Endothelial cell of umbilical vein (primary cell): Measurements from ENCODE around the gene BET1L. TPM values are rescaled to one million over a fixed set of nuclear protein-coding genes. Genes with fewer than 3 reads are reported as not detected.

ENCODE experiments used
- BruUV-seq: library from RNA; stranded (reverse); fragments of 400-500 nt; replicated peaks from 2 replicates; lab custom pipeline; 2021; lab: Mats Ljungman, UMichigan
- CTCF ChIA-PET: fragments of 300-600, 350-600 bp; sonication (Branson Sonifier 250); formaldehyde crosslinking; loops from one replicate; lab custom pipeline; 2021; ENCODE audit warnings: antibody characterized with exemption, inconsistent platforms; lab: Charles Lee
- POLR2A ChIA-PET: fragments of 300-600, 350-600 bp; sonication (Branson Sonifier 250); formaldehyde crosslinking; loops from one replicate; lab custom pipeline; 2021; ENCODE audit warnings: antibody characterized with exemption, inconsistent platforms; lab: Charles Lee
- DNase-seq: peaks from one replicate; pipeline ENCODE4 v3.0.0-alpha.2; 2011; ENCODE audit warnings: low read depth, low spot score
- FAIRE-seq: peaks from 2 replicates; lab custom pipeline; 2011; peaks lifted over from hg19 to GRCh38; lab: Jason Lieb, UNC
- H2AFZ ChIP-seq: 2 replicates; pipeline ENCODE4 v1.6.0; 2012; ENCODE audit warnings: low read depth, low read length, control low read depth, inconsistent platforms
- H3K27ac ChIP-seq: 2 replicates; pipeline ENCODE4 v1.5.1; 2011; ENCODE audit warnings: low read depth, mild to moderate bottlenecking, control low read depth, low read length, moderate library complexity; ENCODE audit not compliant: insufficient read depth
- H3K27me3 ChIP-seq, 2 experiments: 2 replicates each; pipeline versions ENCODE4 v1.6.0 to v1.6.1; 2011; ENCODE audit warnings: low read length in 2 of 2, mixed read lengths in 1 of 2; ENCODE audit not compliant: control insufficient read depth in 2 of 2, insufficient read depth in 2 of 2
- H3K36me3 ChIP-seq, 2 experiments: 2 replicates in 1 of 2; 3 replicates in 1 of 2; pipeline ENCODE4 v1.5.1; 2011; ENCODE audit warnings: low read length in 2 of 2, mild to moderate bottlenecking in 1 of 2, moderate library complexity in 1 of 2; ENCODE audit not compliant: control insufficient read depth in 2 of 2, insufficient read depth in 2 of 2; ENCODE audit errors: extremely low read depth in 1 of 2
- H3K4me1 ChIP-seq: 3 replicates; pipeline ENCODE4 v1.5.1; 2011; ENCODE audit warnings: mild to moderate bottlenecking, low read length; ENCODE audit not compliant: control insufficient read depth, insufficient read depth; ENCODE audit errors: extremely low read depth
- H3K4me2 ChIP-seq: 2 replicates; pipeline ENCODE4 v1.6.1; 2011; ENCODE audit warnings: low read length, control low read depth, mixed read lengths; ENCODE audit not compliant: insufficient read depth
- H3K4me3 ChIP-seq, 3 experiments: fragments of 200-600 bp in 1 of 3; sonication (generic), shearing (Covaris generic) in 1 of 3; replicated peaks in 1 of 3; 2 replicates each; pipeline ENCODE4 v1.5.1; 2011 to 2016; ENCODE audit warnings: control low read depth in 3 of 3, low read length in 3 of 3, mild to moderate bottlenecking in 2 of 3, inconsistent platforms in 1 of 3, low read depth in 1 of 3, moderate library complexity in 1 of 3; ENCODE audit not compliant: insufficient read depth in 1 of 3
- H3K79me2 ChIP-seq: 2 replicates; pipeline ENCODE4 v1.6.0; 2012; ENCODE audit warnings: low read length, inconsistent platforms; ENCODE audit not compliant: control insufficient read depth, insufficient read depth
- H3K9ac ChIP-seq: replicated peaks from 2 replicates; pipeline ENCODE3; 2011; ENCODE audit warnings: low read length, control low read depth; ENCODE audit not compliant: insufficient read depth; ENCODE audit errors: extremely low read depth
- H3K9me1 ChIP-seq: replicated peaks from 3 replicates; pipeline ENCODE4 v1.6.0; 2011; ENCODE audit warnings: mild to moderate bottlenecking, low read length; ENCODE audit not compliant: control insufficient read depth, insufficient read depth; ENCODE audit errors: extremely low read depth
- H3K9me3 ChIP-seq: replicated peaks from 2 replicates; pipeline ENCODE4 v1.5.1; 2012; ENCODE audit warnings: low read length, inconsistent platforms; ENCODE audit not compliant: control insufficient read depth, insufficient read depth
- H4K20me1 ChIP-seq: replicated peaks from 2 replicates; pipeline ENCODE3; 2011; ENCODE audit warnings: mild to moderate bottlenecking, low read length; ENCODE audit not compliant: control insufficient read depth, insufficient read depth; ENCODE audit errors: extremely low read depth
- CTCF ChIP-seq, 2 donors: IDR thresholded peaks; 1 replicate in 1 of 2; 2 replicates in 1 of 2; pipeline ENCODE4 v1.5.1; 2011; ENCODE audit warnings: low read length in 2 of 2, mild to moderate bottlenecking in 2 of 2, moderate library complexity in 2 of 2, control low read depth in 1 of 2, inconsistent platforms in 1 of 2, low read depth in 1 of 2; ENCODE audit not compliant: insufficient read depth in 1 of 2; ENCODE audit errors: extremely low read depth in 1 of 2
- EZH2 ChIP-seq: IDR thresholded peaks from 2 replicates; pipeline ENCODE4 v1.6.1; 2012; ENCODE audit warnings: borderline replicate concordance, low read depth, mild to moderate bottlenecking, moderate library complexity, low read length, inconsistent platforms; ENCODE audit not compliant: severe bottlenecking
- GATA2 ChIP-seq: IDR thresholded peaks from 2 replicates; pipeline ENCODE4 v1.7.0; 2011; ENCODE audit warnings: low read depth, mild to moderate bottlenecking, moderate library complexity, mixed read lengths, low read length; ENCODE audit not compliant: insufficient read length, insufficient read depth
- JUN ChIP-seq: IDR thresholded peaks from 2 replicates; pipeline ENCODE4 v1.6.1; 2011; ENCODE audit warnings: borderline replicate concordance, low read depth; ENCODE audit not compliant: insufficient read length, insufficient read depth
- MAX ChIP-seq: IDR thresholded peaks from 2 replicates; pipeline ENCODE4 v1.6.1; 2011; ENCODE audit not compliant: insufficient read depth, insufficient read length
- MYC ChIP-seq: IDR thresholded peaks from one replicate; pipeline ENCODE4 v1.6.1; 2011; ENCODE audit warnings: mild to moderate bottlenecking, low read depth, low read length
- POLR2A ChIP-seq: IDR thresholded peaks from 2 replicates; pipeline ENCODE4 v1.6.1; 2012; ENCODE audit warnings: low read depth, mild to moderate bottlenecking, control low read depth, low read length
- dilution Hi-C: fragments of 300-500 bp; cut with MboI; formaldehyde crosslinking; loops from one replicate; pipeline ENCODE4 v1.15.0; 2019; ENCODE audit warnings: low sequenced_read_pairs; ENCODE audit not compliant: extremely low pct_ligation_motif_present
- intact Hi-C: fragments of 100-400 bp; cut with micrococcal nuclease; formaldehyde crosslinking; loops from one replicate; pipeline ENCODE4 v1.10.0; 2022
- polyA plus RNA-seq, 4 experiments: library from polyadenylated mRNA; depleted of rRNA in 3 of 4; stranded (reverse) in 3 of 4; unstranded in 1 of 4; fragments of >200 nt; gene quantifications; 2 replicates each; pipeline versions ENCODE4 v1.2.1 to v1.2.3, GENCODE V29; 2011 to 2012; ENCODE audit warnings: missing spikeins in 1 of 4
- total RNA-seq: library from RNA; stranded (reverse); gene quantifications from 2 replicates; pipeline ENCODE4 v1.2.3, GENCODE V29; 2021

BET1L gene
- total and polyA plus RNA-seq, 2 donors (not counting 3 experiments of a cell fraction or from before 2014, with no cell fraction given) = 31.0 to 80.0 TPM

GRCh38 chr11:214083-214482 lies 6.9 kb upstream of the BET1L start:
- Histone ChIP-seq H3K27ac (no peak overlapping the region), H3K9me3 (no peaks in the 10 kb centered on the region), H3K4me1 (peaks cover 16% of the 10 kb centered on the region), H3K79me2 (peaks cover 26% of the 10 kb centered on the region), H3K36me3 (peaks cover 31 to 43% of the 10 kb centered on the region in 2 experiments), H2AFZ (no peak overlapping the region), H3K9me1 (no peaks in the 10 kb centered on the region), H3K4me3 (no peak overlapping the region), H4K20me1 (no peaks in the 10 kb centered on the region), H3K9ac (no peak overlapping the region), H3K4me2 (no peak overlapping the region), H3K27me3 (no peaks in the 10 kb centered on the region)
- dilution Hi-C loops (no loop called here), intact Hi-C loops (no loop called here)
- FAIRE-seq = no peak
- TF ChIP-seq MYC = no peak
- no peak for TF ChIP-seq GATA2
- TF ChIP-seq POLR2A = no peak
- TF ChIP-seq MAX = no peak
- TF ChIP-seq JUN = no peak
- no peak for TF ChIP-seq EZH2
- TF ChIP-seq CTCF (IDR thresholded peaks at IDR 0.05; ENCODE audit: extremely low read depth in 1 of 2, insufficient read depth in 1 of 2, low read depth in 1 of 2, low read length in 2 of 2) = no peak
- no TSS peak for BruUV-seq
- CTCF ChIA-PET = interaction anchor here (0.6 kb wide), 1 partner anchor 9 kb away, joined by 3 read pairs; no protein-coding TSS in a partner anchor
- POLR2A ChIA-PET = no interaction called here
- DNase-seq = no peak
